ENCODE data around the gene AMER2.

Gene AMER2

GRCh38 chr13:25171517-25172302 lies at the start of gene AMER2:
TSS of gene AMER2 (minus strand) at chr13:25172288. CDS start at chr13:25171619, 669 bp downstream.
- in situ Hi-C loops (cut with MboI; ENCODE audit: low sequenced_read_pairs) = no loop called here

GRCh38 chr13:25218019-25218418 lies 45.9 kb upstream of the AMER2 start:
- in situ Hi-C loops (cut with MboI; ENCODE audit: low sequenced_read_pairs) = no loop called here

GRCh38 chr13:25217023-25217885 lies 45.2 kb upstream of the AMER2 start:
- in situ Hi-C loops (cut with MboI; ENCODE audit: low sequenced_read_pairs) = no loop called here

- in situ Hi-C loops (cut with MboI; ENCODE audit: low sequenced_read_pairs) = no loop called here
Measured at GRCh38 chr13:25215253-25215575, 43.1 kb upstream of the AMER2 start.

- in situ Hi-C loops (cut with MboI; ENCODE audit: low sequenced_read_pairs) = no loop called here
Measured at GRCh38 chr13:25214491-25215252, 42.6 kb upstream of the AMER2 start.

- in situ Hi-C loops (cut with MboI; ENCODE audit: low sequenced_read_pairs) = no loop called here
Measured at GRCh38 chr13:25213715-25214114, 41.6 kb upstream of the AMER2 start.

GRCh38 chr13:25210842-25211569 lies 38.9 kb upstream of the AMER2 start:
- in situ Hi-C loops (cut with MboI; ENCODE audit: low sequenced_read_pairs) = no loop called here

GRCh38 chr13:25207291-25207810 lies 35.3 kb upstream of the AMER2 start:
- in situ Hi-C loops (cut with MboI; ENCODE audit: low sequenced_read_pairs) = no loop called here

GRCh38 chr13:25204863-25205262 lies 32.8 kb upstream of the AMER2 start:
- in situ Hi-C loops (cut with MboI; ENCODE audit: low sequenced_read_pairs) = no loop called here

GRCh38 chr13:25203127-25203740 lies 31.1 kb upstream of the AMER2 start:
- in situ Hi-C loops (cut with MboI; ENCODE audit: low sequenced_read_pairs) = no loop called here

- in situ Hi-C loops (cut with MboI; ENCODE audit: low sequenced_read_pairs) = no loop called here
Measured at GRCh38 chr13:25200783-25201182, 28.7 kb upstream of the AMER2 start.

- in situ Hi-C loops (cut with MboI; ENCODE audit: low sequenced_read_pairs) = no loop called here
Measured at GRCh38 chr13:25198647-25199046, 26.6 kb upstream of the AMER2 start.

- in situ Hi-C loops (cut with MboI; ENCODE audit: low sequenced_read_pairs) = no loop called here
Measured at GRCh38 chr13:25196971-25197370, 24.9 kb upstream of the AMER2 start.

- in situ Hi-C loops (cut with MboI; ENCODE audit: low sequenced_read_pairs) = no loop called here
Measured at GRCh38 chr13:25192936-25193335, 20.8 kb upstream of the AMER2 start.

GRCh38 chr13:25192489-25192888 lies 20.4 kb upstream of the AMER2 start:
- in situ Hi-C loops (cut with MboI; ENCODE audit: low sequenced_read_pairs) = no loop called here

- in situ Hi-C loops (cut with MboI; ENCODE audit: low sequenced_read_pairs) = no loop called here
Measured at GRCh38 chr13:25192052-25192451, 20.0 kb upstream of the AMER2 start.

- in situ Hi-C loops (cut with MboI; ENCODE audit: low sequenced_read_pairs) = no loop called here
Measured at GRCh38 chr13:25190771-25191170, 18.7 kb upstream of the AMER2 start.

- in situ Hi-C loops (cut with MboI; ENCODE audit: low sequenced_read_pairs) = no loop called here
Measured at GRCh38 chr13:25190256-25190655, 18.2 kb upstream of the AMER2 start.

GRCh38 chr13:25187596-25187995 lies 15.5 kb upstream of the AMER2 start:
- in situ Hi-C loops (cut with MboI; ENCODE audit: low sequenced_read_pairs) = no loop called here

GRCh38 chr13:25186187-25186586 lies 14.1 kb upstream of the AMER2 start:
- in situ Hi-C loops (cut with MboI; ENCODE audit: low sequenced_read_pairs) = no loop called here
